HL-60 (cell line): ENCODE results near the gene TSHZ1.

Source experiments
- CTCF ChIP-seq: IDR thresholded peaks from one replicate; pipeline ENCODE4 v1.5.1; 2011; ENCODE audit warnings: low read length, control low read depth, inconsistent platforms; ENCODE audit not compliant: insufficient read depth
- GABPA ChIP-seq: IDR thresholded peaks from 2 replicates; pipeline ENCODE4 v1.6.1; 2012; ENCODE audit warnings: low read depth
- POLR2AphosphoS5 ChIP-seq: IDR thresholded peaks from 2 replicates; pipeline ENCODE4 v1.6.1; 2012; ENCODE audit warnings: low read depth
- REST ChIP-seq: IDR thresholded peaks from 2 replicates; pipeline ENCODE4 v1.6.1; 2012; ENCODE audit warnings: low read depth; ENCODE audit not compliant: insufficient replicate concordance
- SPI1 ChIP-seq: IDR thresholded peaks from 2 replicates; pipeline ENCODE4 v1.6.1; 2012; ENCODE audit warnings: low read depth, mild to moderate bottlenecking, borderline replicate concordance

GRCh38 chr18:75323821-75324585, 113.4 kb downstream of the TSHZ1 start:
- TF ChIP-seq CTCF = no peak
- no peak for TF ChIP-seq SPI1
- TF ChIP-seq REST = no peak
- no peak for TF ChIP-seq POLR2AphosphoS5
- TF ChIP-seq GABPA = no peak
